Endothelial cell (in vitro differentiated cells): ENCODE measurements around the gene CS. TPM values are rescaled to one million over a fixed set of nuclear protein-coding genes. Genes with fewer than 3 reads are reported as not detected.
"Not testable (repeated sequence)": the region's sequence is repeated elsewhere in the genome, so short reads cannot be mapped to it uniquely, and the experiment has no call there.

ENCODE experiments used
- DNase-seq: peaks from one replicate; pipeline ENCODE4 v3.0.0; 2021; ENCODE audit warnings: low spot score
- H3K27ac Mint-ChIP-seq: one replicate; pipeline ENCODE4 v1.8.0; 2021; ENCODE audit warnings: mixed read lengths, inconsistent platforms; ENCODE audit not compliant: unreplicated experiment
- H3K27me3 Mint-ChIP-seq: one replicate; pipeline ENCODE4 v1.8.0; 2021; ENCODE audit warnings: mild to moderate bottlenecking, moderate library complexity, mixed read lengths, inconsistent platforms; ENCODE audit not compliant: unreplicated experiment
- H3K36me3 Mint-ChIP-seq: one replicate; pipeline ENCODE4 v1.8.0; 2021; ENCODE audit warnings: mild to moderate bottlenecking, low read depth, mixed read lengths, inconsistent platforms; ENCODE audit not compliant: unreplicated experiment
- H3K4me1 Mint-ChIP-seq: one replicate; pipeline ENCODE4 v1.8.0; 2021; ENCODE audit warnings: mild to moderate bottlenecking, mixed read lengths, inconsistent platforms; ENCODE audit not compliant: unreplicated experiment
- H3K4me3 Mint-ChIP-seq: one replicate; pipeline ENCODE4 v1.8.0; 2021; ENCODE audit warnings: mild to moderate bottlenecking, mixed read lengths, inconsistent platforms; ENCODE audit not compliant: unreplicated experiment
- H3K9me3 Mint-ChIP-seq: one replicate; pipeline ENCODE4 v1.8.0; 2021; ENCODE audit warnings: mixed read lengths, inconsistent platforms; ENCODE audit not compliant: unreplicated experiment
- long read RNA-seq: library from polyadenylated mRNA; unstranded; transcript quantifications from one replicate; pipeline ENCODE4 v2.0.0, GENCODE V29; 2020; ENCODE audit not compliant: unreplicated experiment
- total RNA-seq: library from RNA; stranded (reverse); fragmentation: NEBNext Ultra II Directional; extraction: Animal tissue kit (Norgen Biotek cat#: 25700); gene quantifications from one replicate; pipeline ENCODE4 v1.2.1, GENCODE V29; 2021; ENCODE audit not compliant: unreplicated experiment
- TF ChIP-seq, protein P1 (sequence below): fragments of 200-600 bp; sonication (generic); IDR thresholded peaks from one replicate; pipeline ENCODE4 v1.5.0; 2021; ENCODE audit warnings: antibody characterized with exemption; ENCODE audit not compliant: unreplicated experiment

CS gene
- 187 TPM for total RNA-seq
- long read RNA-seq, transcript CS-201 (11 exons, 2,975 nt): major isoform, 17 of 28 reads
- long read RNA-seq, partial matches to known transcripts: 7 of 28 reads
- long read RNA-seq, other reads (novel, unspliced or antisense): 4 of 28 reads

DNA sequence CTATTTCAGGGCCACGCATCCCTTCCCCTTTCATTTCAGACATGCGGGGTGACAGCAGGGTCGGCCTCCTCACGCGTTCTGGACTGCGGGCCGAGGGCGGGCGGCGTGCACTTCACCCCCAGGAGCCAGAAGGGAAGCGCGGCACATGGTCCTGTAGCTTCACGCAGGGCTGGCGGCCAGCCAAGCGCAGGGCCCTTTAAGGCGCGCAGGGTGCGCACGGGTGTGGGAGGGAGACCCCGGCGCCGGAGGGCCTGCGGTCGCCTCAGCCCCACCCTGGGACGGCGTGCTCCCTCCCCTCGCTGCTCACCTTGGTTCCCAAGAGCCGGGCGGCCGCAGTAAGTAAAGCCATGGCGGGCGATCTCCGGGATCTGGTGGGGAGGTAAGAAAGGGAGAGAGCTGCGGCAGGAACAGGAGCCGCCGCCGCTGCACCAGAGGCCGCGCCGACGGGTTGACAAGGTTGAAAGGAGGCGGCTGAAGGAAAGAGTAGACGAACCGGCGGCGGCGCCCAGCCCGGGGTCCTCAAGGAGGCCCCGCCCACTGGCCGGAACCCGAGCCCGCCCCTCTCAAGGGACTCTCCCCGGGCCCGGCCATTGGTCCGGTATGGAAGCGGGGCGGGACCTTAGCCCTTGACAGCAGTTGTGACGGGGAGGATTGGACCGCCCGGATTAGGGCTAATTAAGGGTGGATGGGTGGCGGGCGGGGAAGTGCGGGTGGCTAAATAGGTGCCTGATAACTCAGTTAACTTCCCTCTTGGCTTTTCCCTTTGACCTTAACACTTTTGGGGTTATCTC, at the start of gene CS:
Gene CS (minus strand): TSS at position 478 of the 791 bp plus-strand sequence. CDS start 129 bp downstream, at position 349.
- peaks cover 6% of the 10 kb centered on the region for H3K36me3 Mint-ChIP-seq

DNA sequence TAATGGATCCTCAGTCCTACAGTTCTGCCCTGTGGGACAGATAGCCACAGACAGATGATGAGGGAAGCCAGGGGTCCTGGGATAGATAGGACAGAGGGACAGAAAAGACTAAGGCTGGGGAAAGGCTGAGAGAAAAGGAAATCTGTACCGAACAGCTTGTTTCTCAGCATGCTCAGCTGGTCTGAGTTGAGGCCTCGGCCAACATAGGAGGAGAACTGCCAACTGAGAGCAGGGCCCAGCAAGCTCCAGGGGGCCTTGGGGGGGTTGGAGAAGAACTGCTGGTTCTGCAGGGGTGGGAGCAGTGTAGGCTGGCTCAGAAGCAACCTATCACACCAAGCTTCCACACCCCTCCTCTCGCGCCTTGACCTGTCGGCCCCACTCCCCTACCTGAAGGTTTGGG, 48.6 kb upstream of the CS start:
- no peaks in the 10 kb centered on the region for H3K27me3 Mint-ChIP-seq
- no peak overlapping the region for H3K27ac Mint-ChIP-seq
- TF ChIP-seq, protein P1, sequence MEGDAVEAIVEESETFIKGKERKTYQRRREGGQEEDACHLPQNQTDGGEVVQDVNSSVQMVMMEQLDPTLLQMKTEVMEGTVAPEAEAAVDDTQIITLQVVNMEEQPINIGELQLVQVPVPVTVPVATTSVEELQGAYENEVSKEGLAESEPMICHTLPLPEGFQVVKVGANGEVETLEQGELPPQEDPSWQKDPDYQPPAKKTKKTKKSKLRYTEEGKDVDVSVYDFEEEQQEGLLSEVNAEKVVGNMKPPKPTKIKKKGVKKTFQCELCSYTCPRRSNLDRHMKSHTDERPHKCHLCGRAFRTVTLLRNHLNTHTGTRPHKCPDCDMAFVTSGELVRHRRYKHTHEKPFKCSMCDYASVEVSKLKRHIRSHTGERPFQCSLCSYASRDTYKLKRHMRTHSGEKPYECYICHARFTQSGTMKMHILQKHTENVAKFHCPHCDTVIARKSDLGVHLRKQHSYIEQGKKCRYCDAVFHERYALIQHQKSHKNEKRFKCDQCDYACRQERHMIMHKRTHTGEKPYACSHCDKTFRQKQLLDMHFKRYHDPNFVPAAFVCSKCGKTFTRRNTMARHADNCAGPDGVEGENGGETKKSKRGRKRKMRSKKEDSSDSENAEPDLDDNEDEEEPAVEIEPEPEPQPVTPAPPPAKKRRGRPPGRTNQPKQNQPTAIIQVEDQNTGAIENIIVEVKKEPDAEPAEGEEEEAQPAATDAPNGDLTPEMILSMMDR: no peak
- peaks cover 37% of the 10 kb centered on the region for H3K36me3 Mint-ChIP-seq
- no peaks in the 10 kb centered on the region for H3K9me3 Mint-ChIP-seq
- H3K4me1 Mint-ChIP-seq: peaks cover 13% of the 10 kb centered on the region
- H3K4me3 Mint-ChIP-seq: no peak overlapping the region
- no peak for DNase-seq

More for the DNA sequence above, at the start of gene CS:
- DNase-seq: peak; percentile 97
- Mint-ChIP-seq H3K4me1 (peaks cover 10% of the 10 kb centered on the region), H3K9me3 (no peaks in the 10 kb centered on the region), H3K27ac (peak within 1 kb of the TSS; percentile 77), H3K27me3 (peaks cover 7% of the 10 kb centered on the region), H3K4me3 (peak within 1 kb of the TSS; percentile 97)
- TF ChIP-seq, protein P1: no peak

DNA sequence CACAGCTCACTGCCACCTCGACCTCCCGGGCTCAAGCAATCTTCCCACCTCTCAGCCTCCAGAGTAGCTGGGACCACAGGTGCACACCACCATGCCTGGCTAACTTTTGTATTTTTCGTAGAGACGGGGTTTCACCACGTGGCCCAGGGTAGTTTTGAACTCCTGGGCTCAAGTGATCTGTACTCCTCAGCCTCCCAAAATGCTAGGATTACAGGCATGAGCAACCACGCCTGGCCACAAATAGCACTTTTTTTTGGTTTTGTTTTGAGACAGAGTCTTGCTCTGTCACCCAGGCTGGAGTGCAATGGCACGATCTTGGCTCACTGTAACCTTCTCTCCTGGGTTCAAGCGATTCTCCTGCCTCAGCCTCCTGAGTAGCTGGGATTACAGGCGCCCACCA, 47.1 kb upstream of the CS start:
- not testable (repeated sequence) for H3K4me3 Mint-ChIP-seq, H3K9me3 Mint-ChIP-seq, DNase-seq, H3K27ac Mint-ChIP-seq, H3K27me3 Mint-ChIP-seq
- peaks cover 13% of the 10 kb centered on the region for H3K4me1 Mint-ChIP-seq
- peaks cover 46% of the 10 kb centered on the region for H3K36me3 Mint-ChIP-seq

DNA sequence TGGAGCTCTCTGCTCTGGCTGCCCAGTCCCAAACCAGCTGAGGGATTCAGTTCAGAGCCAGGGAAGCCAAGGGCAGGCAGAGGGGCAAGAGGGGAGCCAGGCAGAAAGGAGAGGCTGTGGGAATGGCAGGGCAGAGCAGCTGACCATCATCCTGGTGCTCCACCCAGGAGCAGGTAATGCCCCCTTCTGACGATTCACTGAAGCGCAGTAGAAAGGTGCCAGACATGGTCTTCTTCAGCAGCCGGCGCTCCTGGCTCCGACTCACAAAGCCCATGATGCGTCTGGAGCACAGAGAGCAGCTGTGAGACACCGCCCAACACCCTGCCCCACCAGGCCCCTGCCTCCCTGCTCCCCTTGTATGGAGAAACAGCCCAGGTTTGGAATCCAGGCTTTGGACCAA, 46.5 kb upstream of the CS start:
- Mint-ChIP-seq H3K27ac (no peak overlapping the region), H3K4me1 (peaks cover 13% of the 10 kb centered on the region), H3K27me3 (no peaks in the 10 kb centered on the region), H3K36me3 (peaks cover 46% of the 10 kb centered on the region), H3K4me3 (no peak overlapping the region), H3K9me3 (no peaks in the 10 kb centered on the region)
- TF ChIP-seq, protein P1: no peak
- no peak for DNase-seq

DNA sequence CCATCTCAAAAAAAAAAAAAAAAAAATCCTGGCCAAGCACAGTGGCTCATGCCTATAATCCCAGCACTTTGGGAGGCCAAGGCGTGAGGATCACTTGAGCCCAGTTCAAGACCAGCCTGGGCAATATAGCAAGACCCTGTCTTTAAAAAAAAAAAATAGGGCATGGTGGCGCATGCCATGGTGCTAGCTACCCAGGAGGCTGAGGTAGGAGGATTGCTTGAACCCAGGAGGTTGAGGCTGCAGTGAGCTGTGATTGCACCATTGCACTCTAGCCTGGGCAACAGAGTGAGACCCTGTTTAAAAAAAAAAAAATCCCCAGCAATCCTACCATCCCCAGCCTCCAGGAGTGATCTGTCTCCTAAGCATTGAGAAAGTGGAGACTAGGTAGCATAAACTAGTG, 42.2 kb upstream of the CS start:
- peaks cover 18% of the 10 kb centered on the region for H3K36me3 Mint-ChIP-seq
- DNase-seq, H3K27me3 Mint-ChIP-seq, H3K9me3 Mint-ChIP-seq, H3K4me3 Mint-ChIP-seq, H3K27ac Mint-ChIP-seq: not testable (repeated sequence)
- peaks cover 15% of the 10 kb centered on the region for H3K4me1 Mint-ChIP-seq

DNA sequence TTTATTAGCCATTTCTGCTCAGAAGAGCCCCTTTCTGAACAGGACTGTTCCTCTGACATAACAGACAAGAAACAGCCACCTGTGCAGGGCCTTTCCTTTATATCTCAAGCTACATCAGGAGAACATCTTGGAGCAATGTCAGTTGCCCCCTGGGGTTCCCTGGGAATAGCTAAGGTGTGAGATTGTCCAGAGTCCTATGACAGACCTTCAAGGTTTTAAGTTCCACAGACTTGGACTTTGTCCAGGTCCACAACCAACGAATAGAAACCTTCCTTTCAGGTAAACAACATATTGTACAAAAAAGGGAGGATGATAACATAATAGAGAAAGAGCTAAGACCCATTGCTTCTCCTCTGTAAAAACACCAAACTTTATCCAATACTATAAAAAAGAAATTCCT, 41.5 kb upstream of the CS start:
- Mint-ChIP-seq H3K9me3 (no peaks in the 10 kb centered on the region), H3K27ac (no peak overlapping the region), H3K4me3 (no peak overlapping the region), H3K36me3 (peaks cover 18% of the 10 kb centered on the region), H3K27me3 (peaks cover 5% of the 10 kb centered on the region), H3K4me1 (peaks cover 18% of the 10 kb centered on the region)
- DNase-seq: no peak
- TF ChIP-seq, protein P1: no peak
